Measurements from ENCODE around the gene TRIM69.

GRCh38 chr15:44727485-44728231 lies 8.7 kb upstream of the TRIM69 start:
- TF ChIP-seq CTCF (conservative IDR thresholded peaks at IDR 0.05; ENCODE audit: low read depth, low read length) (no peak), EZH2 (IDR thresholded peaks at IDR 0.05; ENCODE audit: borderline replicate concordance, low read depth, low read length, poor library complexity, severe bottlenecking) (no peak)
